ENCODE data around the gene MARCOL. TPM values are rescaled to one million over a fixed set of nuclear protein-coding genes. Genes with fewer than 3 reads are reported as not detected.

MARCOL gene
- total RNA-seq (not detected), polyA plus RNA-seq (not detected)
- long read RNA-seq, donor 1 = 0 reads
- long read RNA-seq, donor 2 = 0 reads
- long read RNA-seq, donor 3 = 0 reads
- long read RNA-seq, donor 4 = 0 reads
- long read RNA-seq, donor 5 = 0 reads

- no peak within 1 kb of the TSS for H3K9ac ChIP-seq (ENCODE audit: insufficient read depth in 1 of 2, low read length in 2 of 2)
- H3K36me3 ChIP-seq (ENCODE audit: control insufficient read depth in 4 of 4, insufficient read depth in 4 of 4, low read length in 4 of 4) = no peaks in the 10 kb centered on the region
- H3K4me3 ChIP-seq = no peak within 1 kb of the TSS
- no peak within 1 kb of the TSS for H3K27ac ChIP-seq (ENCODE audit: low read depth in 1 of 2, low read length in 1 of 2)
- peaks cover 0 to 3% (median 1%) of the 10 kb centered on the region in 4 donors for H3K9me3 ChIP-seq (ENCODE audit: control insufficient read depth in 4 of 4, insufficient read depth in 3 of 4, low read length in 3 of 4)
- 71 to 77% methylated on average over 2 of the region's 2 CpGs for WGBS, 2 donors
- H3K27me3 ChIP-seq (ENCODE audit: control insufficient read depth in 3 of 3, insufficient read depth in 3 of 3, low read length in 2 of 3) = no peaks in the 10 kb centered on the region
- H3K4me1 ChIP-seq (ENCODE audit: control insufficient read depth in 5 of 5, insufficient read depth in 5 of 5, low read length in 5 of 5) = no peaks in the 10 kb centered on the region
- no peak for ATAC-seq (ENCODE audit: insufficient read depth, low FRiP score)
- DNase-seq = no peak
- no peak for TF ChIP-seq CTCF (IDR thresholded peaks at IDR 0.05; ENCODE audit: control extremely low read depth, extremely low read depth)
These were observed at the start of gene MARCOL for GRCh38 chr5:148238418-148238794. Gene MARCOL, plus strand, starts transcription at chr5:148238525. Its CDS starts 73 bp downstream, at chr5:148238598.

GRCh38 chr5:148191010-148191409, 47.3 kb upstream of the MARCOL start:
- Histone ChIP-seq H3K27ac (ENCODE audit: low read depth in 1 of 2, low read length in 1 of 2) (no peak overlapping the region), H3K4me1 (ENCODE audit: control insufficient read depth in 5 of 5, insufficient read depth in 5 of 5, low read length in 5 of 5) (no peaks in the 10 kb centered on the region), H3K27me3 (ENCODE audit: control insufficient read depth in 3 of 3, insufficient read depth in 3 of 3, low read length in 2 of 3) (peaks cover 0 to 3% (median 0%) of the 10 kb centered on the region in 3 donors), H3K9me3 (ENCODE audit: control insufficient read depth in 4 of 4, insufficient read depth in 3 of 4, low read length in 3 of 4) (no peaks in the 10 kb centered on the region), H3K9ac (ENCODE audit: insufficient read depth in 1 of 2, low read length in 2 of 2) (no peak overlapping the region), H3K4me3 (no peak overlapping the region), H3K36me3 (ENCODE audit: control insufficient read depth in 4 of 4, insufficient read depth in 4 of 4, low read length in 4 of 4) (no peaks in the 10 kb centered on the region)
- no peak for ATAC-seq (ENCODE audit: insufficient read depth, low FRiP score)
- no peak for TF ChIP-seq CTCF (IDR thresholded peaks at IDR 0.05; ENCODE audit: control extremely low read depth, extremely low read depth)
- WGBS, 2 donors = 66 to 73% methylated on average over 1 of the region's 1 CpG
- no peak for DNase-seq

GRCh38 chr5:148193202-148193601, 45.1 kb upstream of the MARCOL start:
- WGBS, 2 donors = 94 to 97% methylated on average over 1 of the region's 1 CpG
- Histone ChIP-seq H3K4me3 (no peak overlapping the region), H3K9ac (ENCODE audit: insufficient read depth in 1 of 2, low read length in 2 of 2) (no peak overlapping the region), H3K9me3 (ENCODE audit: control insufficient read depth in 4 of 4, insufficient read depth in 3 of 4, low read length in 3 of 4) (no peaks in the 10 kb centered on the region), H3K27ac (ENCODE audit: low read depth in 1 of 2, low read length in 1 of 2) (no peak overlapping the region), H3K27me3 (ENCODE audit: control insufficient read depth in 3 of 3, insufficient read depth in 3 of 3, low read length in 2 of 3) (peaks cover 0 to 2% (median 0%) of the 10 kb centered on the region in 3 donors), H3K36me3 (ENCODE audit: control insufficient read depth in 4 of 4, insufficient read depth in 4 of 4, low read length in 4 of 4) (no peaks in the 10 kb centered on the region), H3K4me1 (ENCODE audit: control insufficient read depth in 5 of 5, insufficient read depth in 5 of 5, low read length in 5 of 5) (no peaks in the 10 kb centered on the region)
- TF ChIP-seq CTCF (IDR thresholded peaks at IDR 0.05; ENCODE audit: control extremely low read depth, extremely low read depth) = no peak
- ATAC-seq (ENCODE audit: insufficient read depth, low FRiP score) (no peak), DNase-seq (no peak)

- Histone ChIP-seq H3K4me3 (no peak overlapping the region), H3K36me3 (ENCODE audit: control insufficient read depth in 4 of 4, insufficient read depth in 4 of 4, low read length in 4 of 4) (no peaks in the 10 kb centered on the region), H3K27me3 (ENCODE audit: control insufficient read depth in 3 of 3, insufficient read depth in 3 of 3, low read length in 2 of 3) (no peaks in the 10 kb centered on the region), H3K9ac (ENCODE audit: insufficient read depth in 1 of 2, low read length in 2 of 2) (no peak overlapping the region), H3K9me3 (ENCODE audit: control insufficient read depth in 4 of 4, insufficient read depth in 3 of 4, low read length in 3 of 4) (no peaks in the 10 kb centered on the region), H3K4me1 (ENCODE audit: control insufficient read depth in 5 of 5, insufficient read depth in 5 of 5, low read length in 5 of 5) (no peaks in the 10 kb centered on the region), H3K27ac (ENCODE audit: low read depth in 1 of 2, low read length in 1 of 2) (no peak overlapping the region)
- WGBS, 2 donors = 26 to 47% methylated on average over 2 of the region's 2 CpGs
- TF ChIP-seq CTCF (IDR thresholded peaks at IDR 0.05; ENCODE audit: control extremely low read depth, extremely low read depth) = no peak
- ATAC-seq (ENCODE audit: insufficient read depth, low FRiP score) (no peak), DNase-seq (no peak)
These were observed 37.2 kb upstream of the MARCOL start for GRCh38 chr5:148201151-148201550.
